Measurements from ENCODE around the gene HAUS6.
A peak's percentile ranks its signal among the peaks of the same experiment; 100 is the strongest.
"Not testable (repeated sequence)": the region's sequence is repeated elsewhere in the genome, so short reads cannot be mapped to it uniquely, and the experiment has no call there.

Gene HAUS6

GRCh38 chr9:19028835-19029451, 73.8 kb downstream of the HAUS6 start:
- H3K27ac ChIP-seq = no peak overlapping the region
- TF ChIP-seq ZFX (IDR thresholded peaks at IDR 0.05) (no peak), CTCF (conservative IDR thresholded peaks at IDR 0.05) (peak; percentile 83)

GRCh38 chr9:19027825-19028224, 74.9 kb downstream of the HAUS6 start:
- TF ChIP-seq CTCF (conservative IDR thresholded peaks at IDR 0.05) = no peak
- no peak for TF ChIP-seq ZFX (IDR thresholded peaks at IDR 0.05)
- H3K27ac ChIP-seq = no peak overlapping the region

GRCh38 chr9:19026375-19026774, 76.3 kb downstream of the HAUS6 start:
- TF ChIP-seq ZFX (IDR thresholded peaks at IDR 0.05) (no peak), CTCF (conservative IDR thresholded peaks at IDR 0.05) (no peak)
- no peak overlapping the region for H3K27ac ChIP-seq

GRCh38 chr9:19023078-19023477, 79.6 kb downstream of the HAUS6 start:
- no peak for TF ChIP-seq ZFX (IDR thresholded peaks at IDR 0.05)
- no peak for TF ChIP-seq CTCF (conservative IDR thresholded peaks at IDR 0.05)
- H3K27ac ChIP-seq = no peak overlapping the region

GRCh38 chr9:19022206-19022605, 80.5 kb downstream of the HAUS6 start:
- no peak for TF ChIP-seq CTCF (conservative IDR thresholded peaks at IDR 0.05)
- no peak for TF ChIP-seq ZFX (IDR thresholded peaks at IDR 0.05)
- no peak overlapping the region for H3K27ac ChIP-seq

- H3K27ac ChIP-seq = not testable (repeated sequence)
These were observed 81.1 kb downstream of the HAUS6 start for GRCh38 chr9:19021649-19022048.

GRCh38 chr9:19020886-19021455, 81.7 kb downstream of the HAUS6 start:
- no peak for TF ChIP-seq ZFX (IDR thresholded peaks at IDR 0.05)
- no peak for TF ChIP-seq CTCF (conservative IDR thresholded peaks at IDR 0.05)
- no peak overlapping the region for H3K27ac ChIP-seq

- no peak overlapping the region for H3K27ac ChIP-seq
- TF ChIP-seq ZFX (IDR thresholded peaks at IDR 0.05) (no peak), CTCF (conservative IDR thresholded peaks at IDR 0.05) (no peak)
These were observed 84.5 kb downstream of the HAUS6 start for GRCh38 chr9:19018201-19018600.
